HG02885 (cell line): ENCODE results near the gene SDC1.

Experiments used
- ATAC-seq: cut with Tn5 transposase; IDR thresholded peaks from one replicate; pipeline ENCODE4 v1.9.1; 2021; ENCODE audit warnings: mild to moderate bottlenecking; ENCODE audit not compliant: unreplicated experiment, poor library complexity

SDC1 gene

DNA sequence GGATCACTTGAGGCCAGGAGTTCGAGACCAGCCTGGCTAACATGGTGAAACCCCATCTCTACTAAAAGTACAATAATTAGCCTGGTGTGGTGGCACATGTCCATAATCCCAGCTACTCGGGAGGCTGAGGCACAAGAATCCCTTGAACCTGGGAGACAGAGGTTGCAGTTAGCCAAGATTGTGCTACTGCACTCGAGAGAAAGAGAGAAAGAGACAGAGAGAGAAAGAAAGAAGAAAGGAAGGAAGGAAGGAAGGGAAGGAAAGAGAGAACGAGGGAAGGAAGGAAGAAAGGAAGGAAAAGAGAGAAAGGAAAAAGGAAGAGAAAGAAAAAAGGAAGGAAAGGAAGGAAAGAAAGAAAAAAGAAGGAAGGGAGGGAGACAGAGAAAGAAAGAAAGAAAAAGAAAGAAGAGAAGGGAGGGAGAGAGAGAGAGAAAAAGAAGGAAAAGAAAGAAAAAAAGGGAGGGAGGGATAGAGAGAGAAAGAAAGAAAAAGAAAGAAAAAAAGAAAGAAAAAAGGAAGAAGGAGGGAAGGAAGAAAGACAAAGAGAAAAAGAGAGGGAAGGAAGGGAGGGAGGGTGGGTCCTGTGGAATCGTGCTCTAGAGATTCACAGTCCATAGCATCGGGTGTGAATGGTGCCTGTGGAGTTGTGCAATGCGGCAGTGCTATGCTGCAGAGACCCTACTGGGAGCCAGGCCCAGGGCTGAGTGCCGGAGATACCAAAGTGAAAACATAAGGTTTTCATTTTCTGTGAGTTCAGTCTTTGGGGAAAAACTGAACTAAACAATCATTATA, 4.6 kb upstream of the SDC1 start:
- no peak for ATAC-seq

DNA sequence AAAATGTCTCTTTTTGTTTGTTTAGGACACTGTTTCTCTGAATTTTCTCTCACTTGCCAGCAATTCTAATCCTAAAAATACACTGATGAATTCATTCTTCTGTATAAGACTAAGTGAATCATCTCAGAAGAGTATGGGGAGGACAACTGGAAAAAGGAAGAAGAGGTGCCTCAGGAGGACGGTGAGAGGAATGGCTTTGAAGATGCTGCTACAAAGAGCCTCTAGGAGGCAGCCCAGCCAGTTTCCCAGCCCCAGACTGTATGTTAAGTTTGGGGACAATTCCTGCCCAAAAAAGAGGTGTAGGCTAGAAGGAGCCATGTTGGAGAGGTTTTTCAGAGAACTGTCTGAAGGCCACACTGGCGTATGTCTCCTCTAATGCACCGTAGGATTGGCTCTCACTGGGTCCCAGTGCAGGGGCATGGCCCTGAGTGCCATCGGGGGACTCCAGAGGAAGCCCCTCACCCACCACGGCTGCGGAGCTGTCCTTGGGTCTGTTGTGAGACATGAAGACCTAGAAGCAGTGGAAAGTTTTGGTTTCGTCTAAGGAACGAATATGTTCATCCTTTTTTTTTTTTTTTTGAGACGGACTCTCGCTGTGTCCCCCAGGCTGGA, 3.1 kb upstream of the SDC1 start:
- ATAC-seq = no peak

DNA sequence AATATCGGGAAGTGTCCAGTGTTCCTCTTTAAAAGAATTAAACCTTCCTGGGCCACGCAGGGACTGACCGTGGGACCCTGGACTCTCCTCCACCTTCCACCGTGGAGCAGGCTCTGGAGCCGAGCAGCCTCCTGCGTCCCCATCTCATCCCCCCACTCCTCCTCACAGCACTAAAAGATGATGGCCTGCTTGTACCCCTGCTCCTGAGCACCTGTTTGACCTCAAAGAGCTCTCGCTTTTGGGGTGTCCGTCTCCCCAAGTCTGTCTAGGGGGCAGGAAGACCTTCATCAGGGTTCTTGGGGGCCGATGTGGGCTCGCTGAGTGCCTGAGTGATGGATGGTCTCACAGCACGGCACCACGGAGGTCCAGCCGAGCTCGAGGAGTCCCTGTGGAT, 1.2 kb upstream of the SDC1 start:
- no peak for ATAC-seq

DNA sequence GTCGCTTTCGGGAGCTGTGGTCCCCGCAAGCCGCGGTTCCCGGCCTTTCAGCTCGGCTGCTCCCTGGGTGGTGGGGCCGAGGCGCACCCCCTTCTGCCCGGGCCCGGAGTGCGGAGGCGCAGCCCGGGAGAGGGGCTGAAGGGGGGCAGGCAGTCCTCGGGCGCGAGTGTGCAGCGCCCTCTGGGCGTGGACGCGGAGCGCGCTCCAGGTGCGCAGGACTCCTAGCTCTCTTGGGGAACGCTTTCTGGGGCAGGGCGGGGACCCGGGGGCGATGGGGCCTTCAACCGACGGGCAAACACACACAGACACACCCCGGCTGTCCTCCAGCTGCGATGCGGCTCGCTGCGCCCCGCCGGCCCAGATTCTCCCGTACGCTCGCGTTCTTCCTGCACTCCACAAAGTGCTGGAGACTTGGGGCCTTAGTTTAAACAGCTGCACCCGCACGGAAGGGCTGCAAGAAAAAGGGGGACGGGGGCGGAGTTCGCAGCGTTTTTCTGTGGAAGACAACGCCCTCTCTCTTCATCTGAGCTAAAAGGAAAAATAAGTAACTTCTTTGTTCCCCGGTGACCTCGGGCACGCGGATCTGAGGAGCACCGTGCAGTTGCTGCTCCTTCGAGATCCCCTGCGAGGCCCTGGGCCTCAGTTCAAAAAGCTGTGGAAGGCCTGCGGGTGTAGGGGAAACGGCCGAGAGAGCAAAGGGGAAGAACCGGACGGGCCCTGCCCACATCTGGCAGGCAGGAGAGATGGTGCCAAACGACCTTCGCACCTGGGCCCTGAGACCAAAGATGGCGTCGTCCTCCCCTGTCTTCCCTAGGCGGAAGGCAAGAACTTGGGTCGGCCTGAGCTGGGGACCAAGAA, 593 bp upstream of the SDC1 start:
- peak; percentile 63 for ATAC-seq

DNA sequence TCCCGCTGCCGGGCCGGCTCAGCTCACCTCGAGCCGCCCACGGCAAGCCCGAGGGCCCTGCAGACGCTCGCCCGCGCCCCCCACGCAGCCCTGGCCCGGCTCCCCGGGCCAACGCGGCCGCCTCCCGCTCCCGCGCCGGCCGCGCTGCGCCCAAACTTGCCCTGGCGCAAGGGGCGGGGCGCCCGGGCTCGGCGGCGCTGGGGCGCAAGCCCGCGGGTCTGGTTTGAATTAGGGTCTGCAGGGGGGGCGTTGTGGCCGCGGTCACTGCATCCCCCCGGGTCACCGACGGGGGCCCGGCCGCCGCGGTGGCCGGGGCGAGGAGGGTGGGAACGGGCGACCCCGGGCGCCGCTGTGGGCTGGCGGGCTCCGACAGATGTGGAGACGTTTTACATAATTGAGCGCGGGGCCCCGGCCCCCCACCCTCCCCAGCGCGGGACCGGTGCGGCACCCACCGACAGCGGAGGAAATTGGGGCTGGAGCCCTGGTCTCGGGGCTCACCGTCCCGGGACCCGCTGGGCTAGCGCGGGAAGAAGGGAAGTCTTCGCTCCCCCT, 690 bp downstream of the SDC1 start:
- peak; percentile 33 for ATAC-seq

DNA sequence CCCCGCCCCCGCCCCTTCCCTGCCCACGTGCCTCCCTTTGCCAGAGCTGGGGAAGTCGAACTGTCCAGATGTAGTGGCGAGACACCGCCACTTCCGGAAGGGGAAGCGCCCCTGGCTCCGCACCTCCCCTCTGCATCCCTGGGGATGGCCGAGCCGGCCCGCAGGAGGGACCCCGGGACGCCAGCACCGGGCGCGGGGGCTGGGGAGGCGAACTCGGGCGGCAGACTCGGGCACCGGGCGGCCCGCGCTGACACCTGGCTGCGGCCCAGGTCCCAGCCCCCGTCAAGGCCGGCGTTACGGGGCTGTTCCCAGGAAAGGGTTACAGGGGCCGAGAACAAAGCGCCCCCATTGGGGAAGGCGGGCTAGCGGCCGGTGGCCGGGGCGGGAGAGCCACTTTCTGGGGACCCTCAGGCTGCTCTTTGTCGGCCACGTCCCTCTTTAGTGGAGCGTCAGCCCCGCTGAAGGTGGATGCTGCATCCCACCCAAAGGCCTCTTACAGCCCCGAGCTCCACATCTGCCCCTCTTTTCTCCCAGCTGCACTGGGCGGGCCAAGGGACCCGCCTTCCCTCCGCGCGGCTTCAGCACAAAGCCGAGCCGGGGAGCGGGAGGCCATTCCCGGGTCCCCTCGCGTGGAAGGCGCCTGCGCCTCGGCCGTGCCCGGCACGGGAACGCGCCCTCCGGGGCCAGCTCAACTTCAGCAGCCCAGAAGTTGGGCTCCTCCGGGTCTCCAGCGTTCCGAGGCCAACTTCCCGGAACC, 1.3 kb downstream of the SDC1 start:
- peak; percentile 31 for ATAC-seq

DNA sequence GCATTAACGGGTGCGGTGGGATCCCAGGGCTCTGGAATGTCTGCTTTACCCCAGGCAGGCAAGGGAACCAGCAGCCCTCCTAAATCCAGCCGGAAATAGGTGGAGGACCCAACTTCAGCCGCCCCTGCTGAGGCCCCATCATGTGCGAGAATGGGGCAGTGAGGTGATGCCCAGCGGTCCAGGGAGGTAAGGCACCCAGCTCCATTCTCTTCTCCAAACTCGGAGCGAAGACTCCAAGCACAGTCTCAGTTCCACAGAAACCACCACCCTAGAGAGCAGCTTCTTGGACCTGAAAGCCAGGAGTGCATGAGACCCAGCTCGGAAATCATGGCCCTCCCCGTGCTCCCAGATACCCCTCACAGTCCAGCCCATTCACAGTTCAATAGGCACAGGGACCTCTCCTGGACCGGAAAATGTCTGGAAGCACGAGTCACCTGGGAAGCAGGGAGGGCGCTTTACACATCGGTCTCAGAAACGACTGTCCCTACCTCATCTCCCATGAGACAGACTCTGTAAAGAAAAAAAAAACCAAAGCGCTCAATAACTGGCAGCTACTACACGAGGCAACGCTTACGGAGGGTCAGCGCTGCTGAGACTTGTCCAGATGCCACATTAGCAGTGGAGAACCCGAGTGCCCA, 2.0 kb downstream of the SDC1 start:
- no peak for ATAC-seq

DNA sequence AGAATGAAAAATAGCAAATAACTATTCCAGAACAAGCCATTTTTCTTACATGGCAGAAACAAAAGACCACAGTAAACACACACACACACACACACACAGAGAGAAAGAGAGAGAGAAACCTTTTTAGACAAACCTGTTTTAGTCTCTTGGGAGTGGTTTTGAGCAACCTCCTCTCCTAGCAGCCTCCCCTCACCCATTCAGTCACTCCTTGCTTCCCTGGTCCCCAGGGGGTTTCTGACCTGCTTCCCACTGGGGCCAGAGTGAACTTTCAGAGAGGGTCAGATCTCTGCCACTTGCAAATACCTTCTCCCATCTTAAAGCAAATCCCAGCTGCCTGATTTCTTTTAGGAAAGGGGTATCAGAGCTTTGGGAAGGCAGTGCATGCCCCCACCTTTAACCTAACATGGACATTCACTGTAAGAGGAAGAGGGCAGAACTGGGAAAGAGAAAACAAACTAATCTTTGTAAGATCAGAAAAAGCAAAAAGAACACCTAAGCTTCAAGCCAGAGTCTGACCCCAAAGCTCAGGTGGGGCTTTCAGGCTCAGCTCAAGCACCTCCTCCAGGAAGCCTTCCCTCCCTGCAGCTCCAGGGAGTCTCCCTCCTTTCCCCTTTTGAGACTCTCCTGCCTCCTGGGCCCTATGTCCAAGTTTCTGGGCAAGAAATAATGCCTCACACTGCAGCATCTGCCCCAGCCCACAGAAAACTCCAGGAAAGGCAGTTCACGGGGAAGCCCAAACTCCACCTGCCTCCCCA, 2.7 kb downstream of the SDC1 start:
- no peak for ATAC-seq

DNA sequence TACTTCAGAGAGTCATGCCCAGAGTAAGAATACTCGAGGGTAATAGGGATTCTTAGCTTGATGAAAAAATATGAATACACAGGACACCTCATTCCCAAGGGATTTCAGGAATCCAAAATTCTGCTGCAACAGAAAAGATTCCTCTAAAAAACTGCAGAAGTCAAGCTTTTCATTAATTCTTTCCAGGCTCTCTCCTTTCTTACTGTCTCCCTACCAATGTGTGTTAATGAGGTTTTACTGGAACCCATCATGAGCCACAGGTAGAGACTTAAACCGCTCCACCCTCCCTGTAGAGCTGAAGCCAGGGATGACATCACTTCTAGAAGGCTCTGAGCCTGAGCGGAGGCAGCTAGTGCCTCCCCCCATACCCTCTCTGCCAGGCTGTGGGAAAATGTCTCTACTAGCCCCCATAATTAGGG, 3.4 kb downstream of the SDC1 start:
- no peak for ATAC-seq

DNA sequence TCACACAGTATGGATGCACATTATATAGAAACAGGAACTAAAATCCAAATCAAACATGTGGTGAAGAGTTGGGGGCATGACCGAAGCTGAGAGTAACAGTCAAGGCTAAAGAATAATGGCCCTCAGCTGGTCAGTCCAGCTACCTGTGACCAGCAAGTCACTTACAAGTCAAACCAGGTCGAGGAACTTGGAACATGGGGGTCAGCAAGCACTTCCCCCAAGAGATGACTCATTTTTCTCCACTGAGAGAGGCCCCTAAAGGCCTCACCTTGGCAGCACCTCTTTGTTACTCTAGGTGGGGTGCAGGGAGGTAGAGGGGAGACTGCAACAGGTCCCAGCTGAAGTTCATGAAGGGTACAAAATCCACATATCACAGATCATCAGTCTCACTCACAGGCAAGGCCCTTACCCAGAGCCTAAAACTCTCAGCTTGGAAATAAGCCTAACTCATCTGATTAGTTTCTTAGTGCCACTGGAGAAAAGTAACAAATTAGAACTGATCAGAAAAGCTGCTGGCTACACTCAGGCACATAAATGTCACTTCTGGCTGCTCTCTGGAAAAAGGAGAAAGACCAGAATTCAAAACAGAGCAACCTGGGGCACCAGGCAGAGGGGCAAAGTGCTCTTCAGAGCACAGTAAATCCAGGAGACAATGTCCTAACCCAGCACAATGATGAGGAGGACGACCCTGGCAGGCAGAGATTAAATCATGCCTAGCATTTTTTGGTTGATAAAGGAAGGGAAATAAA, 4.0 kb downstream of the SDC1 start:
- ATAC-seq = no peak

DNA sequence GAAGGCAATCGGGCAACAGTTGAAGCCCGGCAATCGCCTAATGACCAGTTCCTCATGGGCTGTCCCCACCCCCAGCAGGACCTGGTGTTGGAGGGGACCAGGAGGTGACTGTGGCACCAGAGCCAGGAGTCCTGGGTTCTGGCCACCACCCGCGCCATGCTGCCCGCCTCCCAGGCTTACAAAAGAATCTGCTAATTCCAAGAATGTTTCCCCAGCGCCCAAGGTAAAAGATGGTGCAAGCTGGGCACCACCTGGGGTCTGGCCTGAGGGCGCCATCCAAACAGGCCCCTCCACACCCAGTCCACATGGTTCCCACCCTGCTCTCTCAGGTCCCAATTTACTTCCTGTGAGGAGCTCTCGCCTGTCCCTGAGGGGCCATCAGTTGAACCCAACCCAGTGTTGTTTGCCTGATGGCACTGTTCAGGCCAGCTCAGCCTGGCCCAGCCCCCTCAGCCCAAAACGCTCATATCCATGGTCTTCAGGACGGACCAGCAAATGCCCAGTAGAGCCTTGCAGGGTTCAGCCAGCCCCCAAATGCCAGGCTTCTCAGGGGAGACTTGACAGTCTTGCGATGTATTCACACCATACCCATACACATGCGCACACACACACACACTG, 5.1 kb downstream of the SDC1 start:
- no peak for ATAC-seq

DNA sequence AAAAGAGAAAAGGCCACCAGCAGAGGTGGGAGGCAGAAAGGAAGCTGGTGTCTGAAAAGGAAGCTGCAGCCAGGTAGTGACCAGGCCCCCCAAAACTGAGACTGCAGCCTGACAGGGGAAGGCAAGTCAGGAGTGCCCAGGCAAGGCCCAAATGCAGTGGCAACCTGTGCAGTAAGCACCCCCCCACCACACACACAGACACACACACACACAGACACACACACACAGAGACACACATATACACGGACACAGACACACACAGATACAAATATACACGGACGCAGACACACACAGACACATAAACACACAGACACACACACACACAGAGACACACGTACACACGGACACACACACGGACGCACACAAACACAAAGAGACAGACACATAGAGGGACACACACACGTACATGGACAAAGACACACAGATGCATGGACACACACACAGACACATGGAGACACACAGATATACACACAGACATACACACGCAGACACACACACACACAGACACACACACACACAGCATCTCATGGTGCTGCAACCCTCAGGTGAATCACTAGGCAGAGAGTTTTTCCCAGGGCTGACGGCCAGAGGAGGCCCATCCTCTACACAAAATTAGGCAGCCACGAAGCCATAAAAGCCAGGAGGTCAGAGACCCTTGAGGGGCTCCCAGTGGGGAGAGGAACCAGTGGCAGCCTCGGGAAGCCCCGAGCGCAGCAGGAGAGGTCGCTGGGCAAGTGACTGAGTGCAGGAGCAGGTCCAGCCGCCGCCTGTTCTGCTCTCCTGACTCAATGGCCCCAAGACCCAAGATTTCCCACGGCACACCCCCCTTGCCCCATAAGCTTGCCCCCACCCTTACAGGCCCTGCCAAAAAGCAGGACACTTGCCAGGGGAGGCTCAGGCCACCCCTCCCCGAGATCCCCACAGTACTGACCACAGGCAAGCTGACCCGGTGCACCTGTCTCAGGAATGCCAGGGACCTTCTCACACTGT, 6.3 kb downstream of the SDC1 start:
- no peak for ATAC-seq

DNA sequence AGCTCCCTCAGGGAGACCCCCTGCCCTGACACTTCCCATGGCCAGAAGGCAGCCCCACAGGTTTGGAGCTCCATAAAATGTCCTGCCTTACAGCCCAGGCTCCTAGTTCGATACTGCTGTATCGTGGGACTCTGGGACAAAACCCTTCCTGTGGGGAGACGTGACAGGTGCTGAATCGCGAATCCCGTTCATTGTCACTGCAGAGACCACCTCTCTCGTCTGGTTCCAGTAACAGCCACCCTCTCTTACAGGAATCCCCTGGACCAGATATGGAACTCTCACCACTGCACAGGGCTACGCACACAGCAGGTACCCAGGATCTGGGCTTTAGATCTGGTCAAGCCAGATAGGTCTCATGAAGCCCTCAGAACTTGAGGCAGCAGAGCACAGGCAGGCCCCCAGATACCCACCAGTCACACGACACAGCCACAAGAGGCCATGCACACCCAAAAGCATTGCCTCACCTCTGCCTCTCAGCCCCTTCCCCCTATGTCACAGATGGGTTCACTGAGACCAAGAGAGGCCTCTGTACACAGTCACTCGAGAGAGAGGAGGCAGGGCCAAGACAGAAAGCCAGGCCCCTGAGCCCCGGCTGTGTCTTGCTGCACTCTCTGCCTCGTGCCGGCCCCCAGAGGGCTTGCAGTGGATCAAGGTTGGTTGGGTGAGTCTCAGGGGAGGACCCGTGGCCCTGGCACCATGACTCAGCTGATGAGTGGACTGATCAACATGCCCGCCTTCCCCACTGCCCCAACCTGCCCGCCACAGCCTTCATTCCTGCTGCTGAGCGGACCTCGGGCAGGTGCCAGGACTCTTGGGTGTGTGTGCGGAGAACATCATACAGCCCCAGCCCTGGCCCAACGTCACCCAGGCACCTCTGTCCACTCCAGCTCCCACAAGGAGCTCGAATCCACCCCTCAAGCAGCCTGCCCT, 7.6 kb downstream of the SDC1 start:
- ATAC-seq = no peak

DNA sequence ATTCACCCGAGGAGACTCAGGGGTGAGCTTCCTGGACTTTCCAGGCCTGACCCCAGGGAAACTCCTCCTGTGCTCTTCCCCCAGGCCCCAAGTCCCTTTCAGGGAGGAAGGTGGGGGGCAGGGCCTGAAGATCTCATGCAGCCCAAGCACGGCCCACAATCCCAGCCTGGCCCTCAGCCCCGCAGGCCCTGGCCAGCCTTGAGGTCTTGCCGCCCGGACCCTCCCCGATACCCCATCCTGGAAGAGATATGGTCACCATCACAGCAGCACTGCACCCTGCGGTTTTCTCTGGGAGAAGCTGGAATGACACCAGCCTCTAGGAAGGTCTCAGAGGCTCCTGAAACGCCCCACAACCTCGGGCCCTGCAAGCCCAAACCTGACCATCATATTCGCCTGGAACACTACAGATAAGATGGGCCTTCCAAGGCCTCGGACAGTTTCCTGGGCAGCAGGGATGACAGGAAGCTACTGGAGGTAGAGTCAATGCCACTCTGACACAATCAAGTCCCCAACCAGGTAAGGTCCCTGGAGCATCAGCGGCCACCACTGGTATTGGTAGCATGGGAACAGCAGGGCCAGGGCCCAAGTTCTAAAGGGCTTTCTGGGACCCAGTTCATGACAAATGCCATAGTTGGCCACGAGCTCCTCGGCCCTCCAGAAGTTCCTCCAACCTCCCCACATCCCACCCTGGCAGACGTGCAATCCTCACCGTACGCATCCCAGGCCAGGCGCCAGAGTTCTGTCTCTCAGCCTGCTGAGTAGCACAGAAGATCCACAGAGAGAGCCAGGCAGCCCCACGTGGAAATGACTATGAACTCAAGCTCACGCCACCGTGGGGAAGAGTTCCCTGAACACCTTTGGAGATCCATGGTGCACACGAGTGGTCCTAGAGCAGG, 8.6 kb downstream of the SDC1 start:
- ATAC-seq = no peak
